ENCODE results near the gene BLTP3B. TPM values are rescaled to one million over a fixed set of nuclear protein-coding genes. Genes with fewer than 3 reads are reported as not detected.

BLTP3B gene
- total and polyA plus RNA-seq, 8 donors = 2.0 to 10.8 (median 5.2) TPM

DNA sequence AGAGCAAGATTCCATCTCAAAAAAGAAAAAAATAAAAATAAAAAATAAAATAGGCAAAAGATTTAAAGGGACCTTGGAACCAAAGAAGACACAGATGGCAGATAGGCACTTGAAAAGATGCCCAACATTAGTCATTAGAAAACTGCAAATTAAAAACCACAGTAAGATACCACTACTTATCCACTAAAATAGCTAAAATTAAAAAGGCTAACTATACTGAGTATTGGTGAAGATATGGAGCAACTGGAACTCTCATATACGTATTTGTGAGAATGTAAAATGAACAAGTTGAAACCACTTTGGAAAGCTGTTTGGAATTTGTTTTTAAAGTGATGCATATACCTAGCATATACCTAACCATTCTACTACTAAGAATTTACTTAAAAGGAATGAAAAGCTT is 22.3 kb downstream of the BLTP3B start:
- H3K27me3 ChIP-seq = no peaks in the 10 kb centered on the region
- H3K4me3 ChIP-seq = no peak overlapping the region
- no peak overlapping the region for H3K27ac ChIP-seq
- DNase-seq (no peak), ATAC-seq (no peak), FAIRE-seq (no peak)
- WGBS, 2 donors = 92 to 100% methylated on average over 1 of the region's 1 CpG
- intact Hi-C loops (cut with DNase I) = no loop called here
- H3K4me1 ChIP-seq = no peaks in the 10 kb centered on the region
- no peaks in the 10 kb centered on the region for H3K9me3 ChIP-seq
- H3K36me3 ChIP-seq = no peaks in the 10 kb centered on the region
- TF ChIP-seq, protein P1, sequence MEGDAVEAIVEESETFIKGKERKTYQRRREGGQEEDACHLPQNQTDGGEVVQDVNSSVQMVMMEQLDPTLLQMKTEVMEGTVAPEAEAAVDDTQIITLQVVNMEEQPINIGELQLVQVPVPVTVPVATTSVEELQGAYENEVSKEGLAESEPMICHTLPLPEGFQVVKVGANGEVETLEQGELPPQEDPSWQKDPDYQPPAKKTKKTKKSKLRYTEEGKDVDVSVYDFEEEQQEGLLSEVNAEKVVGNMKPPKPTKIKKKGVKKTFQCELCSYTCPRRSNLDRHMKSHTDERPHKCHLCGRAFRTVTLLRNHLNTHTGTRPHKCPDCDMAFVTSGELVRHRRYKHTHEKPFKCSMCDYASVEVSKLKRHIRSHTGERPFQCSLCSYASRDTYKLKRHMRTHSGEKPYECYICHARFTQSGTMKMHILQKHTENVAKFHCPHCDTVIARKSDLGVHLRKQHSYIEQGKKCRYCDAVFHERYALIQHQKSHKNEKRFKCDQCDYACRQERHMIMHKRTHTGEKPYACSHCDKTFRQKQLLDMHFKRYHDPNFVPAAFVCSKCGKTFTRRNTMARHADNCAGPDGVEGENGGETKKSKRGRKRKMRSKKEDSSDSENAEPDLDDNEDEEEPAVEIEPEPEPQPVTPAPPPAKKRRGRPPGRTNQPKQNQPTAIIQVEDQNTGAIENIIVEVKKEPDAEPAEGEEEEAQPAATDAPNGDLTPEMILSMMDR (IDR thresholded peaks at IDR 0.05) = no peak

DNA sequence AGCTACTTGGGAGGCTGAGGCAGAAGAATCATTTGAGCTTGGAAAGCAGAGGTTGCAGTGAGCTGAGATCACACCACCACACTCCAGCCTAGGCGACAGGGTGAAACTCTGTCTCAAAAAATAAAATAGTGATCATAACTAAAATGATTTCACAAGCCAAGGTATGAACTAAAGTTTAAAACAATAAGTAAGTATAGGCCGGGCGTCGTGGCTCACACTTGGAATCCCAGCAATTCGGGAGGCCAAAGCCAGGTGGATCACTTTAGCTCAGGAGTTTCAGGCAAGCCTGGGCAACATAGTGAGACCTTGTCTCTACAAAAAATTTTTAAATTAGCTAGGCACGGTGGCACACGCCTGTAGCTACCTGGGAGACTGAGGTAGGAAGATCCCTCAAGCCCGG is 27.4 kb downstream of the BLTP3B start:
- FAIRE-seq = no peak
- peaks cover 0 to 3% (median 0%) of the 10 kb centered on the region in 3 donors for H3K4me1 ChIP-seq
- intact Hi-C loops (cut with DNase I) = no loop called here

DNA sequence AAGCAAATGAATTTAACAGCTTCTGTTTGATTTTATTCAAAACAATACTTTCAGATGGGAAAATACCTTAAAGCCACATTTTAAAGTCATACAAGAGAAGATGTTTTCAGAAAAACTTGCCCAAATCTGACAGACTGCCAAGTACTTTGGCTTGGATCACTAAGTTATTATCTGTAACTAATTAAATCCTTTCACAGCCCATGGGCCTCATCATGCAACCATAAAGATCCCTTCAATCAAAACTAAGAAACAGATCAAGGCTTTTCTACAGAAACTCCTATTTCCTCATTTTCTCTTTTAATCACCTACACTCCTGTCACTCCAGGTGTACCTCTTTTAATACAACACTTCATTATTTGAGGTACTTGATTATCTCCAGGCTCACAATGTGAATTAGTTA is 28.1 kb downstream of the BLTP3B start:
- Histone ChIP-seq H3K27ac (no peak overlapping the region), H3K36me3 (no peaks in the 10 kb centered on the region), H3K4me1 (peaks cover 0 to 3% (median 0%) of the 10 kb centered on the region in 3 donors), H3K9me3 (no peaks in the 10 kb centered on the region), H3K4me3 (no peak overlapping the region), H3K27me3 (no peaks in the 10 kb centered on the region)
- DNase-seq (no peak), FAIRE-seq (no peak), ATAC-seq (no peak)
- TF ChIP-seq, protein P1 (IDR thresholded peaks at IDR 0.05) = no peak
- intact Hi-C loops (cut with DNase I) = no loop called here

More for the DNA sequence above, 27.4 kb downstream of the BLTP3B start:
- 94 to 97% methylated on average over 8 of the region's 8 CpGs for WGBS, 2 donors
- no peaks in the 10 kb centered on the region for H3K27me3 ChIP-seq
- ATAC-seq (no peak), DNase-seq (no peak)
- H3K27ac ChIP-seq = no peak overlapping the region
- TF ChIP-seq, protein P1 (IDR thresholded peaks at IDR 0.05) = no peak
- H3K9me3 ChIP-seq = no peaks in the 10 kb centered on the region
- H3K36me3 ChIP-seq = no peaks in the 10 kb centered on the region
- no peak overlapping the region for H3K4me3 ChIP-seq

DNA sequence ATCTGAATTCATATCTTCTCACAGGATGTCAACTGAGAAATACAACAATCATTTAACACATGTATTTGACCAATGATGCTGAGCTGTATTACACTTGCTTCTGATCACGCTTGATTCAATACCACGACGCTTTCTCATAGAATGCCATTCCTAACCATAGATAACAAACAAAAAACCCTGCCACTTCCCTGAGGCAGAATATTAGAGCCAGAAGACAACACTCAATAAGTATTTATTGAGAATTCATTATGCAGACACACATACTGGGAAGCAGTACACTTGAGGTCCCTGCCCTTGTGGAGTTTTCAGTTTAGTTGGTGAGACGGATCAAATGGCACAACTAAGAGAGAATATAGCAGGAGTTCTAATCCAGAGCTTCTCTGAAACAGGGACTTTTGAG is 32.4 kb downstream of the BLTP3B start:
- no peaks in the 10 kb centered on the region for H3K36me3 ChIP-seq
- ATAC-seq = no peak
- H3K4me1 ChIP-seq = peaks cover 0 to 3% (median 0%) of the 10 kb centered on the region in 3 donors
- no peaks in the 10 kb centered on the region for H3K27me3 ChIP-seq
- no peak for FAIRE-seq
- 91 to 96% methylated on average over 4 of the region's 4 CpGs for WGBS, 2 donors
- H3K27ac ChIP-seq = no peak overlapping the region
- TF ChIP-seq, protein P1 (IDR thresholded peaks at IDR 0.05) = no peak
- H3K9me3 ChIP-seq = no peaks in the 10 kb centered on the region
- H3K4me3 ChIP-seq = no peak overlapping the region
- no peak for DNase-seq
- intact Hi-C loops (cut with DNase I) = no loop called here

DNA sequence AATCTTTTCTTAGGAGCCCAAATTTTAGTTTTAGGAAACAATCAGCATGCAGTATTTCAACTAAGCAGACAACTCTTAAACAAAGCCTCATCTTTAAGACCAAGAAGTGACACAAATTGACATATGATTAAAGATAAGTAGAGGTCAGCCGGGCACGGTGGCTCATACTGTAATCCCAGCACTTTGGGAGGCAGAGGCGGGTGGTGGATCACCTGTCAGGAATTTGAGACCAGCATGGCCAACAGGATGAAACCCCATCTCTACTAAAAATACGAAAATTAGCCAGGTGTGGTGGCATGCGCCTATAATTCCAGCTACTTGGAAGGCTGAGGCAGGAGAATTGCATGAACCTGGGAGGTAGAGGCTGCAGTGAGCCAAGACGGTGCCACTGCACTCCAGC is 35.8 kb downstream of the BLTP3B start:
- DNase-seq = no peak
- Histone ChIP-seq H3K9me3 (no peaks in the 10 kb centered on the region), H3K36me3 (no peaks in the 10 kb centered on the region), H3K27ac (no peak overlapping the region), H3K4me3 (no peak overlapping the region), H3K4me1 (no peaks in the 10 kb centered on the region), H3K27me3 (no peaks in the 10 kb centered on the region)
- ATAC-seq = no peak
- WGBS, 2 donors = 91% methylated on average over 6 of the region's 6 CpGs
- no peak for FAIRE-seq
- TF ChIP-seq, protein P1 (IDR thresholded peaks at IDR 0.05) = no peak
- intact Hi-C loops (cut with DNase I) = no loop called here

Measured in pancreas (tissue), 10 donors.